HCT116 (cell line): ENCODE measurements around the gene DCLK3.

ENCODE experiments used
- CEBPB ChIP-seq: IDR thresholded peaks from 2 replicates; pipeline ENCODE4 v1.6.1; 2012; ENCODE audit warnings: low read depth
- POLR2A ChIP-seq: IDR thresholded peaks from 2 replicates; pipeline ENCODE4 v1.7.0; 2011; ENCODE audit warnings: borderline replicate concordance; ENCODE audit not compliant: insufficient read depth, insufficient read length; ENCODE audit errors: extremely low read depth
- REST ChIP-seq: IDR thresholded peaks from 2 replicates; pipeline ENCODE4 v1.6.1; 2012; ENCODE audit warnings: low read depth
- TCF7L2 ChIP-seq: IDR thresholded peaks from 2 replicates; pipeline ENCODE4 v1.7.0; 2011; ENCODE audit warnings: borderline replicate concordance, inconsistent platforms; ENCODE audit not compliant: insufficient read depth, insufficient read length; ENCODE audit errors: extremely low read depth
- YY1 ChIP-seq: IDR thresholded peaks from 2 replicates; pipeline ENCODE4 v1.6.1; 2011; ENCODE audit warnings: low read length, low read depth, moderate library complexity, mild to moderate bottlenecking; ENCODE audit not compliant: insufficient replicate concordance; ENCODE audit errors: extremely low read depth

- TF ChIP-seq REST: no peak
- TF ChIP-seq CEBPB: no peak
- TF ChIP-seq POLR2A: no peak
- TF ChIP-seq YY1: no peak
- no peak for TF ChIP-seq TCF7L2
These were observed 83.4 kb downstream of the DCLK3 start for GRCh38 chr3:36680952-36681351.
